ENCODE data around the gene PHRF1.
"Not testable (repeated sequence)": the region's sequence is repeated elsewhere in the genome, so short reads cannot be mapped to it uniquely, and the experiment has no call there.

Gene PHRF1

DNA sequence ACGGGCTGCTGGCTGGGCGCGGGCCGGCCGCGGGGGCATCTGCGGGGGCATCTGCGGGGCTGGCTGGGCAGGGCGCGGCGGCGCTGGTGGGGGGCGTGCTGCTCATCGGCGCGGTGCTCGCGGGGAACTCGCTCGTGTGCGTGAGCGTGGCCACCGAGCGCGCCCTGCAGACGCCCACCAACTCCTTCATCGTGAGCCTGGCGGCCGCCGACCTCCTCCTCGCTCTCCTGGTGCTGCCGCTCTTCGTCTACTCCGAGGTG, 61.0 kb downstream of the PHRF1 start:
- DNase-seq: no peak

DNA sequence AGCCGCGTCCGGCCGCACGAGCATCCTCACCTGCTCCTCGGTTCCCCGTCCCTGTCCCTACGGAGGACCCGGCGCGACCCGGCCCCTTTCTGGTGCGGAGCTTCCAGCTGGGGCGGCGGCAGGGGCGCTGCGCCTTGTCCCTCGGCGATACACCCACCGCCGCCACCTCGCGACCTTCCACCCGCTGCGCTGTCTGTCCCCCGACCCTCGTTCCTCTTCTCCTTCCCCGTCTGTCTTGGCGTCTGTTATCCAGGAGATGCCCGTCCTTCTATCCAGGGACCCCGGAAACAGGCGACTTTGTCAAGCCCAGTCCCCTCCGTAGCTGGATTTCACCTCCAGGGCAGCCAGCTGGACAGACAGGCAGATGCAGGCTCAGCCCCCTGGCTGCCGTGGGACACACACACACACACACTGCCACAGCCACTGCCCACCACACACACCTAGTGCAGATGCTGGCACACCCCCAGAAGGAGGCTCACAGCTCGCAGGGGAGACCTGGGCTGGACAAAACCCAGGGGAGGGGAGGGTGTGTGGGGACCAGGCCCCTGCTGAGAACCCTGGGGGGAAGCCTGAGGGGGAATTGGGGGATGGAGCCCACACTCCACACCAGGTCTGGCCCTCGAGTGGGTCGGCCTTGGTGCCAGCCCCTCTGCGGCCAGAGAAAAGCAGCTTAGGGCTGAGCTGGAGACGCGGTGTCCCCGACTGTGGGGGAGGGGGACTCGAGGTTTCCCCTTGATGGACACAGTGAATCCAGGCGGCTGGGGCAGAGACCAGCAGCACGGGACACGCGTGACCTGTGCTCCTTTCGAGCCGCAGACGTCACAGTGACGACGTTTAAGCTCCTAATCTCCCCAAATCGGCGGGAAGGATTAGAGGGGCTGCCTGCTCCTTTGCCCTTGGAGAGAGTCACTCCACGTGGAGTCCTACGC, 61.6 kb downstream of the PHRF1 start:
- DNase-seq: no peak

DNA sequence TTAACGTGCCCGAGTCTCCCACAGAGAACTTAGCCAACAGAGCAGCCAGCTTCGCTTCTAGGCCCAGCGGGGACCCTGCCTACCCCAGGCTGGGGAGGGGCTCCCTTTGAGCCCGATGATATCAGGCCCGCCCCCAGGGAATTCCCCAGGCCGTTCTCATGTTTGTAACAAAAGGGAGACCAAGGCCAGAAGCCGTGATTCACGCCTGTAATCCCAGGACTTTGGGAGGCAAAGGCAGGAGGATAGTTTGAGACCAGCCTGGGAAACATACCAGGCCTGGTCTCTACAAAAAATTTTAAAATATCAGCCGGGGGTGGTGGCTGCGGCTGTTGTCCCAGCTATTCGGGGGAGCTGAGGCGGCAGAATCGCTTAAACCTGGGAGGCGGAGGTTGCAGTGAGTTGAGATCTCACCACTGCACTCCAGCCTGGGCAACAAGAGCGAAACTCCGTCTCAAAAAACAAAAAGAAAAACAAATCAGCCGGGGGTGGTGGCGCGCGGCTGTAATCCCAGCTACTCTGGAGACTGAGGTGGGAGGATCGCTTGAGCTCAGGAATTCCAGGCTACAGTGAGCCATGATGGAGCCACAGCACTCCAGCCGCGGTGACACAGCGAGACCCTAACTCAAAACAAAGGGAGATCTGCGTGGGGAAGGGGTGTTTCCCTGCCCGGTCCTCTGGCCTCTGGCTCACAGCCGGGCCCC, 62.5 kb downstream of the PHRF1 start:
- DNase-seq: no peak

DNA sequence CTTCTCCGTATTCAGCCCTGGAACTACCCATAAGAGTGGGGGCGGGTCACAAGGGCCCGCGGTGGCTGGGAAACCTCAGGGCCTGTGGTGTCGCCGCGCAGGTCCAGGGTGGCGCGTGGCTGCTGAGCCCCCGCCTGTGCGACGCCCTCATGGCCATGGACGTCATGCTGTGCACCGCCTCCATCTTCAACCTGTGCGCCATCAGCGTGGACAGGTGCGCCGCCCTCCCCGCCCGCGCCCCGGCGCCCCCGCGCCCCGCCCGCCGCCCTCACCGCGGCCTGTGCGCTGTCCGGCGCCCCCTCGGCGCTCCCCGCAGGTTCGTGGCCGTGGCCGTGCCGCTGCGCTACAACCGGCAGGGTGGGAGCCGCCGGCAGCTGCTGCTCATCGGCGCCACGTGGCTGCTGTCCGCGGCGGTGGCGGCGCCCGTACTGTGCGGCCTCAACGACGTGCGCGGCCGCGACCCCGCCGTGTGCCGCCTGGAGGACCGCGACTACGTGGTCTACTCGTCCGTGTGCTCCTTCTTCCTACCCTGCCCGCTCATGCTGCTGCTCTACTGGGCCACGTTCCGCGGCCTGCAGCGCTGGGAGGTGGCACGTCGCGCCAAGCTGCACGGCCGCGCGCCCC, 63.2 kb downstream of the PHRF1 start:
- no peak for DNase-seq

DNA sequence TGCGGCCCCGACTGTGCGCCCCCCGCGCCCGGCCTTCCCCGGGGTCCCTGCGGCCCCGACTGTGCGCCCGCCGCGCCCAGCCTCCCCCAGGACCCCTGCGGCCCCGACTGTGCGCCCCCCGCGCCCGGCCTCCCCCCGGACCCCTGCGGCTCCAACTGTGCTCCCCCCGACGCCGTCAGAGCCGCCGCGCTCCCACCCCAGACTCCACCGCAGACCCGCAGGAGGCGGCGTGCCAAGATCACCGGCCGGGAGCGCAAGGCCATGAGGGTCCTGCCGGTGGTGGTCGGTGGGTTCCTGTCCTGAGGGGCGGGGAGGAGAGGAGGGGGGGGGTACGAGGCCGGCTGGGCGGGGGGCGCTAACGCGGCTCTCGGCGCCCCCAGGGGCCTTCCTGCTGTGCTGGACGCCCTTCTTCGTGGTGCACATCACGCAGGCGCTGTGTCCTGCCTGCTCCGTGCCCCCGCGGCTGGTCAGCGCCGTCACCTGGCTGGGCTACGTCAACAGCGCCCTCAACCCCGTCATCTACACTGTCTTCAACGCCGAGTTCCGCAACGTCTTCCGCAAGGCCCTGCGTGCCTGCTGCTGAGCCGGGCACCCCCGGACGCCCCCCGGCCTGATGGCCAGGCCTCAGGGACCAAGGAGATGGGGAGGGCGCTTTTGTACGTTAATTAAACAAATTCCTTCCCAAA, 63.9 kb downstream of the PHRF1 start:
- DNase-seq: no peak

DNA sequence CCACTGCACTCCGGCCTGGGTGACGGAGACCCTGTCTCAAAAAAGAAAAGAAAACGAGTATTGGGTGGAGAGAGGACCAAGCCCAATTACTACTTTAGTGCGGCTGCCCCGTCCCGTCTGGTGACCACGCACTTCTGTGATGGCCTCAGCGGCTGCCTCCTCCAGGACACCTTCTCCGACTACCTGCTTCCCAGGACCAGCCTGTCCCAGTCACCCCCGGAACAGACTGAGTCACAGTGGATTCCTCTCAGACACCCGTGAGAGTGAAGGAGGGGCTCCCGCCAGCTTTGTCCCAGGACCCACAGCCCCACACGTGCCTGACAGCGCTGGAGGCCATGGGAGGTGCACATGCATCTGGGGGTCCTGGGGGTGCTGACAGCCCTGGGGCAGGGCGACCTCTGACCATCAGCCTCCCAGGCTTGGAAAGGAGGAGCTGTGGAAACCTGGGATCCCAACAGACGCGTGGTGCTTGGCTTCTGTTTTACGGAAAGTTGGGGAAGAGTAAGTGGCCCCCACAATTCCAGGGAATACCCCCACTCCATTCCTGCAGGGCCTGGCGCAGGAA, 65.6 kb downstream of the PHRF1 start:
- no peak for DNase-seq

DNA sequence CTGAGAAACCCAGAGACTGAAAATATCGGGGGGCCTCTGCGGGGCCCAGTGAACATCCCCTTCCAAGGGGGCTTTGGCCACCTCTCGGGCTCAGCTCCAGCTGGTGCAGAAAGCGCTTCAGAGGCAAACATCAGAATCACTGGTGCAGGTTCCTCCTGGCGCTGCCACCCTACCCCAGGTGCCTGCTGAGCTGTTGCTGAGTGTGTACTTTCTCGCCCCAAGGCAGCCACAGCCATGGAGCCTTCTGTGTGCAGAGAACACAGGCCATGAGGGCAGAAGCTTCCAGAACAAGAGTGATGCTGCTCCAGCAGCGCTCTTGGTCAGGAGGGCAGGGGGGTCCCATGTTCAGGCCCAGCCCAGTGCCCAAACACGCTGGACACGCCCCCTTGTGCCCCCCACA, 67.1 kb downstream of the PHRF1 start:
- no peak for DNase-seq

DNA sequence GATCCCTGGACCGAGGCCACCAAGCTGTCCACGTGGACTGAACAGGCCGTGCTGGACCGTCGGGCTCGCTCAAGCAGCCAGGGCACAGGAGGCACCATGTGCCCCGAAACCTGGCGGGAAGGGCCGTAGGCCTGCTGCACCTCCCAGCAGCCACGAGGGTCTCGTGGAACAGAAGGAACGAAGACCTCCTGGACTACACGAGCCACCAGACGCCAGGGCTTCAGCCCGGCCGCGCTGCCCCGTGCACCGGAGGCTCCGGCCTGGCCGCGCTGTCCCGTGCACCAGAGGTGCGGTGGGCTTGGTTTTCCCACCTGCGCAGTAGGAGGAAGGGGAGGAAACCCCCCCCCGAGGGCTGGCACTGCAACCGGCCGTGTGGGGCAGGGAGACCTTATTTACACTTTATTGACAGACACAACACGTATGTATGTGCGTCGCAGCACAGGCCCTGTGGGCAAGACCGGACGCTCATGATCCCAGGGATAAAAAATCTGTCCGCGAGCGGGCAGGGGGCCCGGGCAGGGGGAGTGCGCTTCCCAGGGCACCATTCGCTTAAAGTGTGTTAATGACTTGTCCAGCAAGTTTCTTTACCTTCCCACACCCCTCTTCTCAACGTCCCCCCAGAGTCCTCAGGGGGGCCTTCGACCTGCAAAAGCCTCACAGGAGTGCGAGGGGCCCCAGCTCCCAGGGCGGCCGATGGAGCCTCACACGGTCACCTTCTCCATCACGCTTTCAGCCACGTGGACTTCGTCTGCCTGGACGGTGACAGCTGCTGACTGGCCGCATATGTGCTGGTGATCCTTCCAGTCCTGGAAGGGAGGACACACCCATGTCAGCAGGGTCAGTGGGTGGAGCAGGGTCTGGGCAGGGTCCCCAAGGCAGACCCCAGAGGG, 67.8 kb downstream of the PHRF1 start:
- DNase-seq: no peak

DNA sequence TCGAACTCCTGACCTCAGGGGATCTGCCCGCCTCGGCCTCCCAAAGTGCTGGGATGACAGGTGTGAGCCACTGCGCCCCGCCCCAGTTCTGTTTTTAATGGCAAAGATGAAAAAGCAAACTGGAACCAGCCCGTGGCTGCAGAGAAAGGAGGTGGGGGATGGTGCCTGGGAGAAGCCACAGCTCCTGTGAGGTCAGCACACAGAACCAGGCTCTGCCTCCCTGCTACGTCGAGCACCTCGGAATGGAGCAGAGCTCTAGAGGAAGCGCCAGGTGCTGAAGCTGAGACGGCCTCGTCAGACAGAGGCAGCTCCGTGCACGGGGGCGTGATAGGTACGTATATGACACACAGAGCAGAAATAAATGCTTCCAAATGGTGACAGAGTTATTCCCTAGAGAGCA, 69.3 kb downstream of the PHRF1 start:
- no peak for DNase-seq

DNA sequence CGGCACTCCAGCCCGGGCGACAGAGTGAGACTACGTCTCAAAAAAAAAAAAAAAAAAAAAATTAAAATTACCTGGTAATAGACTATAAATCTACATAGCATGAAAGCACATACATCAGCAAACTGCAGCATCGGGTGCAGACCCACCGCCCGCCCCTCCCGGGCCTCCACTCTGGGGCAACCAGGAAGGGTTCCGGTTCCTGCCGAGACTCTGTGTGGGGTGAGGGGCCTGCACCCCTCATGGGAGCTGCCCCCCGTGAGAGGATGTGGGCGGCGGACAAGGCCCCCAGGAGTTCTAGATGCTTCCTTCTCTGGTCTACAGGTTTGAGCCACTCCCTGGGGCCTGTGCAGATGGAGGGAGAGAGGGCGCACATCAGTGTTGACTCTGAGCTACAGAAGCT, 69.9 kb downstream of the PHRF1 start:
- no peak for DNase-seq

DNA sequence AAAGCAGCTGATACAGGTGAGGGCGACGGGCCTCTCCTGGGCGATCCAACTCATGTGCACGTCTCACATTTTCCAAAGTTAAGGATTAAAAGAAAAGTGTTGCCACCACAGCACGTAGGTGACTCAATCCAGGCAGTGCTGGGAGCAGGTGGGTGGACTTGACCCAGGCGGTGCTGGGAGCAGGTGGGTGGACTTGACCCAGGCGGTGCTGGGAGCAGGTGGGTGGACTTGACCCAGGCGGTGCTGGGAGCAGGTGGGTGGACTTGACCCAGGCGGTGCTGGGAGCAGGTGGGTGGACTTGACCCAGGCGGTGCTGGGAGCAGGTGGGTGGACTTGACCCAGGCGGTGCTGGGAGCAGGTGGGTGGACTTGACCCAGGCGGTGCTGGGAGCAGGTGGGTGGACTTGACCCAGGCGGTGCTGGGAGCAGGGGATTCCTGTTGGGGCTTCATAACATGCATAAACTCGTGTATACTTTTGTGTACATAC, 71.4 kb downstream of the PHRF1 start:
- DNase-seq: not testable (repeated sequence)

DNA sequence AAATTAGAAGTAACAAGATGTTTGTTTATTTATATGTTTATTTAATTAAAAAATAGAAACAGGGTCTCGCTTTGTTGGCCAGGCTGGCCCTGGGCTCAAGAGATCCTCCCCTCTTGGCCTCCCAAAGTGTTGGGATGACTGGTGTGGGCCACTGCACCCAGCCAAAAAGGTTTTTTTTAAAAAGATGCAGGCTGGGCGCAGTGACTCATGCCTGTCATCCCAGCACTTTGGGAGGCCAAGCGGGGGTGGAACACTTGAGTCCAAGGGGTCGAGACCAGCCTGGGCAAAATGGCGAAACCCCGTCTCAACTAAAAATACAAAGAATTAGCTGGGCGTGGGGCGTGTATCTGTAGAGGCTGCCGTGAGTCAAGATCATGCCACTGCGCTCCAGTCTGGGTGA, 74.2 kb downstream of the PHRF1 start:
- no peak for DNase-seq

DNA sequence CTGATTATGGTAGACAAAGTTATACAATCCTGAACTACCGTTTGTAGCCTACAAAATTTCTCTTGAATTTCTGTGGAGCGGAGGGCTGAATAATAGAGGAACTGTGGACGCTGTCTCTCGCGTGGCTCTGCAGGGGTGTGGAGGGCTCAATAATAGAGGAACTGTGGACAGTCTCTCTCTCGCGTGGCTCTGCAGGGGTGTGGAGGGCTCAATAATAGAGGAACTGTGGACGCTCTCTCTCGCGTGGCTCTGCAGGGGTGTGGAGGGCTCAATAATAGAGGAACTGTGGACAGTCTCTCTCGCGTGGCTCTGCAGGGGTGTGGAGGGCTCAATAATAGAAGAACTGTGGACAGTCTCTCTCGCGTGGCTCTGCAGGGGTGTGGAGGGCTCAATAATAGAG, 76.9 kb downstream of the PHRF1 start:
- not testable (repeated sequence) for DNase-seq

DNA sequence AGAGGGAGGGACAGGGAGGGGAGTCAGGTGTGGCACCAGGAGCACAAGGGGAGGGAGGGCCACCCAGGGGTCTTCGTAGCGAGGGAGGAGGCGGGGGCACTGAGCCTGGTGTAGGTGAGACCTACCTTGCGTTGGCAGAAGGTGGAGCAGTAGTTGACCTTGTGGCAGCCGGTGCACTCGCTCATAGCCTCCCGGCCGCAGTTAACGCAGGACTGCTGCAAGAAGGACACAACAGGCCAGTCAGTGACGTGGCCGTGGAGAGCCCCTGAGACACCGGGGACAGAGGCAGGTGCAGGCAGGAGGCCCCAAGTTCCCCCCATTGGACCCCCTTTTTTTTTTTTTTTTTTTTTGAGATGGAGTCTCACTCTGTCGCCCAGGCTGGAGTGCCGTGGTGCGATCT, 77.6 kb downstream of the PHRF1 start:
- DNase-seq: no peak

DNA sequence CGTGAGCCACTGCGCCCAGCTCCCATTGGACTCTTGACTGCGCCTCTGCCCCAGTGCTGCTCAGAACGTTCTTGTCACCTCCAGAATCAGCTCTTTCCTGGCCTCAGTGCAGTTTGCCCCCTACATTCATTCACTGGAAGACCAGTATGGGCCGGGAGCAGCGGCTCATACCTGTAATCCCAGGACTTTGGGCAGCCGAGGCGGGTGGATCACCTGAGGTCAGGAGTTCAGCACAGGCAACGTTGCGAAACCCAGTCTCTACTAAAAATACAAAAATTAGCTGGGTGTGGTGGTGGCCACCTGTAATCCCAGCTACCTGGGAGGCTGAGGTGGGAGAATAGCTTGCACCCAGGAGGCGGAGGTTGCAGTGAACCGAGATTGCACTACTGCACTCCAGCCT, 78.2 kb downstream of the PHRF1 start:
- not testable (repeated sequence) for DNase-seq

DNA sequence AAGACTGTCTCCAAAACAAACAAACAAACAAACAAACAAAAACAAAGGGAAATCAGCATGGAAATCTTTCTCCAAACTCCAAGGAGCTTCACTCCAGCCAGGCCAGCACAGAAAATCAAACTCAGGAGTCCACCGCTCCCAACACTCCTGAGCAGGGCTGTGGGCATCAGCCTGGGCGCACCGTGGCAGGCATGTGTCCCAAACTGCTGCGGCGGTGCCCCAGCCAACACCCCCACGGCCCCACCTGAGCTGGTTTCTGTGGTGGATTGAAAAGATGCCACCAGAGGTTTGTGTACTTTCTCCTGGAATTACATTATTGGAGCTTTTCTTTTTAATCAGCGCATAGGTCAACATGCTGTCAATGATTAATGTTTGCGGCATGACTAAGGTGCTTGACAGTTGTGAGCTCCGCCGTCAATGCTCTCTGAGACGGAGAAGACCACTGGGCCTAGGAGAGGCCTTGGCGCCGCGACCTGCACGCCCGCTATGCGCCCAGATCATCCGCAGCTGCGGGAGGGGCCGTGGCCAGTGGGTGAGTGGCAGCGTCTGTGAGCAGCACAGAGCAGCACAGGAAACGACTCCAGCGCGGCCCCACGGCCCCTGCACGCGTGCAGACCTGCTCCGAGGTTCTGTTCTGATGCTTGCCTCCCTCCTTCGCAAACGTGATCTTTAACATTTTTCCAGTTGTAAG, 78.9 kb downstream of the PHRF1 start:
- DNase-seq: no peak

DNA sequence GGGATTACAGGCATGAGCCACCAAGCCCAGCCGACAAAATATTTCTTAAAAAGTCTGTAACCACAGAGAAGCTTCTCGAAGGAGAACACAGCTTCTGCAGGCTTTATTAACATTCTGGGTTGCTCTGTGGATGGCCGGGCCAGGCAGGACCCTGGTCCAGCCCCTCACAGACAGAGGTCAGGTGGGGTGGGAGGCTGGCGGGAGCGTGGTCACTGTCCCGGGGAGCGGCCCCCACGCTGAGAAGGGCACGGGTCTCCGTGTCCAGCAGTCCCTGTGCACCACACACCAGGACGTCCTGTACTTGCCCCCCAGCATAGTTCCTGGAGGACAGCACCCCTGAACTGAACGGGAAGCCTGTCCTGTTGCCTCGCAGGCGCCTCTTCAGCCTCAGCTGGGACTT, 80.2 kb downstream of the PHRF1 start:
- no peak for DNase-seq

DNA sequence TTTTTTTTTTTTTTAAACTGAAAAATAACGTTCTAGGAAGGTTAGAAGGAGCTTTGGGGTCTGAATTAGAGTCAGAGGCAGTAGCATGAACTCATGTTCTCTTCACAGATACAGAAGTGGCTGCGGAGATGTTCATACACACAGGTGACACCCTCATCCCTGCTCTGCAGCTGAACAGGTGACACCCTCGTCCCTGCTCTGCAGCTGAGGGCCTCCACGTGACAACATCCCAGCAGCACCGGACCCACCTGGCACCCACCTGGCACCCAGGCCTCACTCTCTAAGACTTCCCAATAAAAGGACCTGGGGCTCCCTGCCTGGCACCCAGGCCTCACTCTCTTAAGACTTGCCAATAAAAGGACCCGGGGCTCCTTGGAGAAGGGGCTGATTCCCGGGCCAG, 80.6 kb downstream of the PHRF1 start:
- DNase-seq: no peak

DNA sequence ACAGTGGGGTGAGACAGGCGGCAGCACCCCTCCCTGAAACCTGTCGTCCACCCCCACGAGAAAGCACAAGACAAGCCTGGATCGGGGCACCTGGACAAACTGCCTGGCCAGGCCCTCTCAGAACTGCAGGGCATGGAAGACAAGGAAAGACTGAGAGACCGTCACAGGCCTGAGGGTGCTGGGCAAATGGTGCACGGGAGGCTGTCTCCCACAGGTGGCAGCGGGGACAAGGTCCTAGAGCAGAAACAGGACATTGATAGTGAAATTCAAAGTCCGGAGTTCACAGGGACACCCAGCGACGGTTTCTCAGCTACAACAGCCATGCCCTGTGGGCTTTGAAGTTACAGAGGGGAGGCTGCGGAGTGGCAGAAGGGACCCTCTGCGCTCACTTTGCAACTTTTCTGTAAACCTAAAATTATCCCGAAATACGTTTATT, 81.4 kb downstream of the PHRF1 start:
- DNase-seq: no peak

DNA sequence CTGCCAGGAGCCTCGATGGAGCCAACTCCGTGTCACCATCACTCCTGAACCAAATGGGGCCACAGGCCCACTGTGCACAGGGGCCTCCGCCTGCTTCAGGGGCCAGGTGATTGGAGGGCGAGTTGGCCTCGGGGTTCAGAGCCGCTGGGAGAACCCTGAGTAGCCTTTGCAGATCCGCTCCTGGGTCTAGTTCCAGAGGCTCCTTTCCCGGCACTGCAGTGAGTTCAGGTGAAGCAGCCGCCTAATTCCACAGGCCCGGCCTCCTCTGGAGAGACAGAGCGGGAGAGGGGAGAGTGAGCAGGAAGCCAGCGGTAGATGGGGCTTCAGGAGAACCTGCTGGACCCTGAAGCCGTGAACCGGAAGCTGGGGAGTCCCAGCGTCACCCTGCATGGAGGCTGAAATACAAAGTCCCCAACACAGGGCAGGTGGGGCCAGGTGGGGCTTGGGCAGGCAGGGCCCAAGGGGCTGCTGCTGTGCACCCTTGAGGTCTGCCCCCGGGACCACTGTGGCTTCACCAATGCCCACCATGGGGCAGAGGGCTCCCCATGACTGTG, 83.3 kb downstream of the PHRF1 start:
- DNase-seq: no peak

DNA sequence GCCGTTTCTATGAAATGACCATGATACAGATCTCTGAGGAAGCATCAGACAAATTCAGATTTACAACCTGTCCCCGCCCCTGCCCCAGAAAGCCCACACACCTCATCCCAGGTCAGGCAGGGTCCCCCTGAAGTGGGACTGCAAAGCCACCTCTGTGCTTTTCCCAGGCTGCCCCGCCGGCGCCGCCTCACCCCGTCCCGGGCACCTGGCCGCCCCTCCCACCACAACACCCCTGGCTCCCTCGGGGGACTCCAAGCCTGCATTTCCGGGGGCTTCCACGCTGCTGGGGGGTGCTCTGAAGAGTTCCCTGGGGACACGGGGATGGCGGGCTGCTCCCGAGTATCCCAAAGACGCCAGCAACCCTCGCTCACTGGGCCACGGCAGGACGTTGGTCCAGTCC, 84.0 kb downstream of the PHRF1 start:
- DNase-seq: no peak

Measured in activated CD8-positive, alpha-beta memory T cell treated with anti-CD3 and anti-CD28 coated beads, Interleukin-2, amount 50 U/mL, for 48 hours (primary cell).